CD4-positive, alpha-beta T cell treated with Interferon gamma for 1 hour (primary cell): ENCODE data around the gene ANK2.
A peak's percentile ranks its signal among the peaks of the same experiment; 100 is the strongest.

ENCODE experiments used
- DNase-seq: peaks from one replicate; pipeline ENCODE4 v3.0.0-alpha.2; 2020

Gene ANK2

DNA sequence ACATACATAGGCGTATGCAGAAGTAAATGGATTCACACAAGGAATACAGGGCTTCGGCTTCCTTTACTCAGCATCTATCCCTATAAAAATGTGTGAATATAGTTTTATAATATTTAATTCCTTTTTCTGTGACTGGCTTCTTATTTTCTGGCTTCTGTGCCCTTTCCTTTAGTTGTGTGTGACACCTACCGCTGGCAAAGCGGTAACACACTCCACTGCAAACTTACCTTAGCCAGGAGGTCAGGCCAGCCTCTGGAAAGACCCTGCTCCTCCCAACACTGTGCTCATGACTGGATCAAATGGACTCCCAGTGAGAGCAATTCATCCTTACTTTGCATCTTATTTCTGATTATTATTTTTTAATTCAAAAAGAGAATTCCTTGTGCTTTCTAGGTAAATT is 244.2 kb downstream of the ANK2 start:
- DNase-seq = no peak

DNA sequence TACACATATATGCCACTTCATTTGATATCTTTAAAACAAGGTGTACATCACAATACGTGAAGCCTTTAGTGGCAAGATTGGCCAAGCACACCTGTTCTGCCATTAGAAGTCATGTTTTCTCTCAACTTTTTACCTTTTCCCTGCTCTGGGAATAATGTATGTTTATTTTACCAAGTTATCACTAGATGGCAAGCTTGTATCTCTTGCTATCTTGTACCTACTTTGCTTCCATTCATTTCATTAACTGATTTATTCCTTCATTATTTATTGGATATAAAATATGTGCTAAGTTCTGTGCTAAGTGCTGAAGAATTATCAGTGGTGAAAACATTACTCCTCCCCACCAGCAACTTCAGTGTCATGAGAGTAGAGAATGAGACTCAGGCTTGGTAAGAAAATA is 245.5 kb downstream of the ANK2 start:
- DNase-seq = no peak

DNA sequence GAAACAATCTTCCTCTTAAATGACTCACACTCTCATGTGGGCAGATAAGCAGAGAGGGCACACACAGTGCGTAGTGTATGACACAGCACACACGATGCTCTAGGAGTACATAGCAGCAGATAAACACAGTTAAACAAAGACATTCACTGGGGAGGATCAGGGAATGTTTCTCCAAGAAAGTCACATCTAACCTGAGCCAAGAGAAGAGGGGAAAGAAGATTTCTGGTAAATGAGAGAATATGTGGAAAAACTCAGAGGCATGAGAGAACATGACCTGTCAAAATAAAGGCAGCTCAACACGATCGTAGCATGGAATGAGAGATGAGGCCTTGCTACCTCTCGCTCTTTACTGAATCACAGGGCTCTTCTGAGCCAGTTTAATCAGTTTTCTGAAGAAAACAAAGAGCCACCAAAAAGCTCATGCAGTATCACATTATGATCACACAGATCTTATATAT is 251.0 kb downstream of the ANK2 start:
- DNase-seq = no peak

DNA sequence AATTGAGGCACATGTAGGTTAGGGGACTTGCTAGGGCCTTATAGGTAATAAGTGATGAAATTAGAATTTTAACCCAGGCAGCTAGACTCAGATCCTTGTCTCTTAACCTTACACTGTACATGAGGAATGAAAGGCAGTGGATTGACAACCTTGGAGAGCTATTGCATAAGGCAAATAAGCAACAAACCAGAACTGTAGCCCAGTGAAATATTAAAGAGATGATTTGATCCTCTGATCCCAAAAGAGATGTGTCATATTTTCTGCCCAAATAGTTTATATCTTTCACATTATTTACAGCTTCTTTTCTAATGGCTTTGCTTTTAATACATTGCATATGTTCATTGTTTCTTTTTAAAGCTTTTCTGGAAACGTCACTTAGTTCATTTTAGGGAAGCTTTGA is 252.6 kb downstream of the ANK2 start:
- DNase-seq = no peak

DNA sequence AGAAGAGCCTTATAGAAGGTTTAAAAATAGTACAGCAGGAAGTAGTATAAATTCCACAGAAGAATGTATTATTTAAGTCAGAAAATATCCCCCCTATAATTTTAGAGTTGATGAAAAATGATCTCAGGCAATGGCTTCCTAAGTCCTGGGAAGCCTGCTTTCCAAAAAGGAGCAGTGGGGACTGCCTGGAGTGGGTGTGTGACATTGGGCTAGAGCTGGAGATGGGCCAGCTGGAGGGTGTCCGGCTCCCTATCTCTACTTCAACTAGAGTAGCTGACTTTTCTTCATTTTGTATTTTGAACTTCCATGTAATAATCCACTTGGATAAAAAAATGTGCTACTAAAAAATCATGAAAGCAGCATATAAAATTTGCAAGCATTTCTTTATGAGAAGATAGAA is 253.9 kb downstream of the ANK2 start:
- no peak for DNase-seq

DNA sequence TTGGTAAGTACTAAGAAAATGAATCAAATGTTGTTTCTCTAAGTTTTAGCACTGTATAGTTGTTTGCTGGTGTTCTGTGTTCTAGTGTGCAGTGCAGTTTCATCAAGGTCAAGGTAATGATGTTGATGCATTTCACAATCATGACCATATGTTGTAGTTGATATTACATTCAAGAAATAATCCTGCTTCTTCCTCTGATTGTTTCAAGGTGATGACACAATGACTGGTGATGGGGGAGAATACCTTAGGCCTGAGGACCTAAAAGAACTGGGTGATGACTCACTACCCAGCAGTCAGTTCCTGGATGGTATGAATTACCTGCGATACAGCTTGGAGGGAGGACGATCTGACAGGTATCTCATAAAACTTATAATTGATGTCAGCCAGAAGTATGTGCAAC is 261.6 kb downstream of the ANK2 start:
- DNase-seq = no peak

DNA sequence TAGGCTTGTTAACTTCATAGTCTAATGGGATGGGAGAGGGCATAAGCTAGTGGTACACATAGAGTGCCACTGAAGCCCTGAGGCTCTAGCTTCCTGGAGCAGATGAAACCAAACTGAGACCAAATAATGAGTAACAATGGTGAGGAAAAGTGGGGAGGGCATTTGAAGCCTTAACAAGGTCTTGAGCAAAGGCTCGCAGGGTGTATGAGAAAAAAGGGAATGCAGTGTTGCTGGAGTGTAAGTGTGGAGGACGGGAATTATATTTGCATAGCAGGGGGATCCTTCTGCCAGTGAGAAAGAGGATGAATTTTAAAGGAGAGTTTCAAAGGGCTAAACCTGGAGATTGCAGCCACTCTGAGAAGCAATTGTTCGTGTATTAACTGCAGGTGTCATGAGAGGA is 263.1 kb downstream of the ANK2 start:
- DNase-seq = no peak

DNA sequence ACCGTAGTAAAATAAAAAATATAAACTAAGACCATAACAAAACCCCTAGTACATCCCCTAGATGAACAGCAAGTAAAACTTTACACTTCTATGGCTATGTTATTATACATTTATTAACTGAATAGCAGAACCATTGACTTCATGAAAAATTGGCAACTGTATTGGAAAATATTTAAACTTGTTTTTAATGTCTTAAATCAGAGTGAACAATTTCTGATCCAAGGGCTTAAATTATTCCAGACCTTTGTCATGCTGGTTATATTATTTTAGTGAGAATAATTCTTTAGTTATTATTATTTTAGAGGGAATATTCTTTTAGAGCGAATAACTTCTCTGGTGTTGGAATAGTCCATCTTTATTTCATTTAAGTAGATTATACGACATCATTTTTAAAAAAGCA is 265.0 kb downstream of the ANK2 start:
- DNase-seq = no peak

DNA sequence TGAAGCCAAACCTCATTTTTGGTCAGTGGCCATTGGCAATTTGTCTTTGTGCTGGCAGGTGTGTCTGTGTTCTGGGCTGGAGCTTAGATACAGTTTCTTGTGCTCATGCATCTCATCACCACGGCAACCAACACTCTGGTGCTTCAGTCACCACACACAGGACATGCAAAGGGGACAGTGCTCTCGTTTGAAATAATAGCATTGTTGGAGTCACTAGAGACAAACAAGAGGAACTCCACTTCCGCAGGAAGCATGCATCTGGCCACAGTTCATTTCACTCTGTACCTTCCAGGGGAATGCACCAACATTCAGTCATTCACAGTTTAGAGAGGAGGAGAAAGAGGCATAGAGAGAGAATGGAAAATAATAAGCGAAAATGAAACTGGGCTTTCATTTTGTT is 267.4 kb downstream of the ANK2 start:
- DNase-seq = peak; percentile 3

DNA sequence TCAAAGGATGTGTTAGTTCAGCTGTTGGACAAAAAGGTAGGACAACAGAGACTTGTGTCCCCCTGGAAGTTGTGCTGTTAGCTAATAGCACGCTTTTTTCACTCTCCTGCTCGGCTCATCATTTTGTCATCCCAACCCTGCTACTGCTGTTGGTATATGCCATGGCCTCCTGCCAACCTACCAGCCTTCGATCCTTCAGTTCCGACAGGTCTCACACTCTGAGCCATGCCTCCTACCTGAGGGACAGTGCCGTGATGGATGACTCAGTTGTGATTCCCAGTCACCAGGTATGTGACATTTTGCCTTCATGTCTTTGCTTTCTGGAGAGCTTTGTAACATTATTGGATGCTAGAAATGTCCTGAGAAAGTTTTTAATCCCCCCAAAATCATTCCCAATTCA is 268.1 kb downstream of the ANK2 start:
- DNase-seq = no peak

DNA sequence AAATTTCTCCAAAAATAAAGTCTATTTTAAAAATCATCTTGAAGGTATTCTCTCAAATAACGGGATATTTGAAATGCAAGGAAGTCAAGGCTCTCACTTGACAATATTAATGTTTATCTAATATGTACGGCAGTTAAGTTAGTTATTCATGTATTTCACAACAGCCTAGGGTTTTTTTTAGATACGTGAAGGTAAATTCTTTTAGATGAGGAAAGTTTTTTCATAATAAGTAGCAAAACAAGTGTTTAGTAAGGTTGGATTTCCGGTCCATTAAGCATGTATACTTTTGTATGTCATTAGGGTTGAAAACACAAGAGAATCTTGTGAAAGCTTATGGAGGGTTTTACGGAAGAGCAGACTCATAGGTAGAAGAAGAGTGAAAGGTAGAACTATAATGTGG is 273.3 kb downstream of the ANK2 start:
- DNase-seq = no peak

DNA sequence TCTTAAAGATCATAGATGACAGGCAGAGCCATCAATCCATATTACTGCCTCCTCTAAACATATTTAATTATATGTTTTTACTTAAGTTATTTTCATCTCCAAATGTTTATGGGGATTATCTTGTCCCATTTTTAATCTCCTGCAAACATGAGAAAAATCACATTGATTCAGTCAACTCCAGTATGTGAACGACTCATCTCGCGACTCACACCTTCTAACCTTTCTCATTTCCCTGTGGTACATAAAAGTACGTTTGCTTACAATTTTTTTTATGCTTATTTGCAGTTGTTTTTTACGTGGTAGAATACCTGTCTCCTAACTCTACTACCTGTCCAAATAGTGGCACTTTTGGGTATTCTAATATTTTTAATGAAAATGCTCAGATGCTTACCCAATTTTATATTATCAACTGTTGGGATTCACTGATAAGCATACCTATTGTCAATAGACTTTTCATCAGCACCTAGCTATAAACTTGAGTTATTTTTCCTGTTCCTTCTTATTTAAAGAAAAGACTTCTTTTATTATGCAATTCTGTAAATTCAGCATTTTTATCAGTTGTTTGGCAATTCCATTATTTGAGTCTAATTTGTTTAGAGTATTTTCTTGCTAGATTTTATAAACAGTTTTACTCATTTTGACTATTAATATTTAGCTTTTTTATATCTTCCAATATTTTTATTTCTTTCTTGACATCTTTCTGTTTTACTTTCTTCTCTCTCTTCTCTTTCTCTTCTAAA is 276.6 kb downstream of the ANK2 start:
- no peak for DNase-seq

DNA sequence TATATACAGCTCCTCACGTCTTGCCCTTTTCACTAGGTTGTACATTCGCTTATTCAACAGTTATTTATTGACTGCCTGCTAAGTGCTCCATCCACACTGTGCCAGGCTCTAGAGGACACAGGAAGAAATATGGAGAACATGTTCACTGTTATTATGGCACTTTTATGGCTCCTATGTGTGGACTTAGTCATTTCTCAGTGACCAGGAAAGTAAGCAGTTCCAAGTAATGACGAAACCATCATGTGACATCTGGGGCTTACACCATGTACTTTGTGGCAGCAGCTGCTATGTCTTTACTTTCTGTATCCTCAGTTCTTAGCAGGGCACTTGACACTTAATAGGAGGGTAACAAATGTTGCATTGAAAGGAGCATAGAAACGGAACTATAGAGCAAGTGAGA is 278.0 kb downstream of the ANK2 start:
- no peak for DNase-seq

DNA sequence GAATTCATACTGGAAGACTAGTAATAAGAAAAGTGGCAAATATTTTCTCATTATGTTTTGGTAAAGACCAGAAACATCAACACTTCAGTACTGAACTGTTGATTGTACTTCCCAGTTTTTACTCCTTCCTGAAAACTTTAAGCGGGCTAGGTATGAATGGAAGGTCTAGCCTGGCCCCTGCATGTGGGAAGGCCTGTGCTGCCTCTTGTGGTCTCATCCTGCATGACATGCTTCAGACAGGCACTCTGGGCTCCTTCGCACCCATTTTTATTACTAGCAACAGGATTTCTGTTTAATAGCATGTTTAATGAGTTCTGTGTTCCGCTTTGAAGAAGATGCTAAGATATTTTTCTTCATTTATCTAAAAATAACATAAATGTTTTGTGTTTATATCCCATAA is 279.1 kb downstream of the ANK2 start:
- DNase-seq = no peak

DNA sequence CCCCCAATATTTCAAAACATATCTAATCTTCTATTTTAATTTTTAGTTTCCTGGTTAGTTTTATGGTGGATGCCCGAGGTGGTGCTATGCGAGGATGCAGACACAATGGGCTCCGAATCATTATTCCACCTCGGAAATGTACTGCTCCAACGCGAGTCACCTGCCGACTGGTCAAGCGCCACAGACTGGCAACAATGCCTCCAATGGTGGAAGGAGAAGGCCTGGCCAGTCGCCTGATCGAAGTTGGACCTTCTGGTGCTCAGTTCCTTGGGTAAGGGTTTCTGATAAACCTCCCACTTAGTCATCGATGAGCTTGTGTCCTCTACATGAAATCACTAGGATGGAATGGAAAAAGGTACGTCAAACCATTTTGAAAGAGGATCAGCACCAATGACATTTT is 280.7 kb downstream of the ANK2 start:
- no peak for DNase-seq

DNA sequence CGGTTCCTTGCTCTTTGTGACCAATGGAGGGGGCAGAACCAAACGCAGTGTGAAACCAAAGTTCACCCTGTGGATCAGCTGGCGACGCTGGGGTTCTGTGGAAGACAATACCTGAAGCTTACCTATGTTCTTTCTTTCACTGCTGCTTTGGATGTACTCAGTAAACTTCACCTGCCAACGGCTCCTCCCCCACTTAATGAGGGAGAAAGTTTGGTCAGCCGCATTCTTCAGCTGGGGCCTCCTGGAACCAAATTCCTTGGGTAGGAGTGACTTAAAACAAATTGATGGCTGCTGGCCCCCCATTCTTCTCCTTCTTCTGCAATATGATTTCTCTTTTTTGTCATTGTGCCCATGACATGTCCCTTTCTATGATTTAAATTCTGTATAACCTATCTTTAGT is 282.4 kb downstream of the ANK2 start:
- DNase-seq = no peak

DNA sequence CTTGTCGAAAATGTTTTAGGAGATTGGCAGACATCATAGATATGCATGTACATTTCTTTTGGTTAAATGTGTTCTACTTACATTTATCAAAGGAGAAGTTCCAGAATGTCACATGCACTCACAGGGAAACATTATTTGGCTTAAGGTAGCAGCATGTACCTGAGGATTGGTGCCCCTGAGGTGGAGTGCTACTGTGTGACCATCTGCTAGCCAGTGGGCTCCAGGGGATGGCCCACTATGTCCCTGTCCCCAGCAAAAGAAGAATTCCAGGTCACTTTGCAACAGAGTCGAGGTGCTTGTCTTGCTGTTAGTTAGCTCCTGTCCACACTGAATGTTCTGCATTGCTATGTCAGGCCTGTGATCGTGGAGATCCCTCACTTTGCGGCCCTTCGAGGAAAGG is 283.2 kb downstream of the ANK2 start:
- no peak for DNase-seq

DNA sequence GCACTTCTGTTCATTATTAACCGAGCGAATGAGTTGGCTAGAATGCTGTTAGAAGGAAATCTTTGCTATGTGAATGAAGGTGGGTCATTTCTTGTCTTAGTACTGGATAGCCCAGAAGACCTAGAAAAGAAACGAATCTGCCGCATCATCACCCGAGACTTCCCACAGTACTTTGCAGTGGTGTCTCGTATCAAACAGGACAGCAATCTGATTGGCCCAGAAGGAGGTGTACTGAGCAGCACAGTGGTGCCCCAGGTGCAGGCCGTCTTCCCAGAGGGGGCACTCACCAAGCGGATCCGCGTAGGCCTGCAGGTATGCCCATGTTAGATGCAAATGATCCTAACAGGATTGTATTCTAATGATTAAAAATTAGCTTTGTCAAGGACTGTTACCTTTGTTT is 286.3 kb downstream of the ANK2 start:
- no peak for DNase-seq

DNA sequence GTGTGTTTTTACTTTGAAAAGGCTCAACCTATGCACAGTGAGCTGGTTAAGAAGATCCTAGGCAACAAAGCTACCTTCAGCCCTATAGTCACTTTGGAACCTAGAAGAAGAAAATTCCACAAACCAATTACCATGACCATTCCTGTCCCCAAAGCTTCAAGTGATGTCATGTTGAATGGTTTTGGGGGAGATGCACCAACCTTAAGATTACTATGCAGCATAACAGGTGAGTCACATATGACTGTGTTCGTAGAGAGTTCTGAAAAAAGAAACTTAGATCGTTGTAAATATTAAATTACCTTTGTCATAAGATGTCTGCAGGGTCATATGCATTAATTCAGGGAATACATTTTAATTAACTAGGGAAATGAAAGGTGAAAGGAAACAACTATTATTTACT is 287.1 kb downstream of the ANK2 start:
- DNase-seq = no peak

DNA sequence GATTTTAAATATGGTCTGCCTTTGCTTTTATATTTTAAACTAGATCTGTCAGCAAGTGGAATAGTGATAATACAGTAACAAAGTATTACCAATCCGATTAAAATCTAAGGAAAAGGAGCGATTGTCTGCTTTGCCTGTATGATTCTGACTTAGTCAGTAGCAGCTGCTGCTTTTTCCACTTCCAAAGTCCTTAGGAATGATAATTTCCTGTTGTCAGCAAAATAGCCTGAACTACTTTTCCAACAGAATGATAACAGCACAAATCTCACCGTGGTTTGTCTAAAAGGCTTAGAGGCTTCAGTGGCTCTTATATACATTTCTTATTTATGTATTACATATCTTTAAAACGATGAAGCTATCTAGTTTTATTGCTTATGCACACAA is 290.0 kb downstream of the ANK2 start:
- DNase-seq = no peak

DNA sequence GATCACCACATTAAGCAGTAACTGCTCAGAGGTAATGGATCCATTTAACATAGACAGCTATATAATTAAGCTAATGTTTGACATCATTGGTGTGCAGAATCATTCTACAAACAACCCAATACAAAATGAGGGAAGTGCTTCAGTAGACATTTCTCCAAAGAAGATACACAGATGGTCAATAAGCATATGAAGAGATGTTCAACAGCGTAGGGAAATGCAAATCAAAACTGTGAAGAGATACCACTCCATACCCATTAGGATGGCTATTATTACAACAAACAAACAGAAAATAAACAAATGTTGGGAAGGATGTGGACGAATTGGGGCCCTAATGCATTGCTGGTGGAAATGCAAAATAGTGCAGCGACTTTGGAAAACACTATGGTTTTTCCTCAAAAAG is 294.6 kb downstream of the ANK2 start:
- no peak for DNase-seq

DNA sequence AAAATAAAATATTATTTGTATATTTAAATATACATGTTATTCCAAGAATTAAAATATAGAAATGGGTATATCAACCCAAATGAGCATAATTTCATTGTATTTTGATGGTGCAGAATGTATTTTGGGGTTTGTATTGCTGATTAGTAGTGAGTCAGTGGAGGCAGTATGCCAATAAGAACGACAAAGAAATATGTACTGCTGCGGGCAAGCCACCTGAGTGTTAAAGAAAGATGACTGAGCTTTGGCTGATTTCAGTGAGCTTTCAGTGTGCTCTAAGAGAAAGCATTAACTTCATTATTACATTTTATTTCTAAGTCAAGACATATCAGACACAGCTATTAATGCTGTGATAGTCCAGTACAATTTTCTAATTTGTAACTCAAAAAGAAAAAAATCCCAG is 297.8 kb downstream of the ANK2 start:
- no peak for DNase-seq

DNA sequence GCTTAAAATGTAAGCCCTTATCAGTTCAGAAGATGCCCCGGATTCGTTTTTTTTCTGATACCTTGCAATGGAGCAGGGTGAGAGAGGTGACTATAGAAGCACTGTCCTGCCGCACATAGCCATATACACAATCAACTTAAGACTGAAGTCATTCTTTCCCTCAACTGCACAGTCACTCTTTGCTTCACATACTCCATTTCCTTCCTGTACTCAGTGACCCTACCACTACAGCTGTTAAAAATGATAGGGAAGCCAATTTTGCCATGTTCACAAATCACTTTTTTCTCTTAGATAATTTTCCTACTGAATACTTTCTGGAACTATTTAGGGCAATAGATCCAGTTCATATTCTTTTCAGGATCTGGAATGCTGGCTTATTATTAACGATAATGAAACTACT is 300.0 kb downstream of the ANK2 start:
- DNase-seq = no peak

DNA sequence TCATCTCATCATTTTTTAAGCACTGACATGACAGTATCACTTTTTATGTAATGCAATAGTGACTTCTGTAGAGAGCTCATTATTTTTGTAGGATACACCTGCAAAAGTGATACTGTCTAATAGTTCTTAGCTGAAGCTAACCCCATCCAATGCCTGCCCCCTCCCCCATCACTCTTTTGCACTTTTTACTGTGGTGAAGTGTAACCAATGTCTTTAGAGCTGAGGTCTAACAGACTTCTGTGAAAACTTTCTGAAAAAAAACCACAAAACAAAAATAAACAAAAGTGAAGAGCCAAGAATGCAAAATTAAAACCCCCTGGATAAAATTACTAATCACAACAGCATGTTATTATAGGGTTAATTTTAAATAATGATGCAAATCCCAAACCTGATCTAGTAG is 301.1 kb downstream of the ANK2 start:
- no peak for DNase-seq

DNA sequence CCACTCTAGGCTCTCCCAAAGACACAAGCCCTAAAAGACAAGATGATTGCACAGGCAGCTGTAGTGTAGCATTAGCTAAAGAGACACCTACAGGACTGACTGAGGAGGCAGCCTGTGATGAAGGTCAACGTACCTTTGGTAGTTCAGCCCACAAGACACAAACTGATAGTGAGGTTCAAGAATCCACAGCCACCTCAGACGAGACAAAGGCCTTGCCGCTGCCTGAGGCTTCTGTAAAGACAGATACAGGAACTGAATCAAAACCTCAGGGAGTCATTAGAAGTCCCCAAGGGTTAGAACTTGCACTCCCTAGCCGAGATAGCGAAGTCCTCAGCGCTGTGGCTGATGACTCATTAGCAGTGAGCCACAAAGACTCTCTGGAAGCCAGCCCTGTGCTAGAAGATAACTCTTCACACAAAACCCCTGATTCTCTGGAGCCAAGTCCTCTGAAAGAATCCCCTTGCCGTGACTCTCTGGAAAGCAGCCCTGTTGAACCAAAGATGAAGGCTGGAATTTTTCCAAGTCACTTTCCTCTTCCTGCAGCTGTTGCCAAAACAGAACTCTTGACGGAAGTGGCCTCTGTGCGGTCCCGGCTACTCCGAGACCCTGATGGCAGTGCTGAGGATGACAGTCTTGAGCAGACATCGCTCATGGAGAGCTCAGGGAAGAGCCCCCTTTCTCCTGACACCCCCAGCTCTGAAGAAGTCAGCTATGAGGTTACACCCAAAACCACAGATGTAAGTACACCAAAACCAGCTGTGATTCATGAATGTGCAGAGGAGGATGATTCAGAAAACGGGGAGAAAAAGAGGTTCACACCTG is 306.3 kb downstream of the ANK2 start:
- peak; percentile 38 for DNase-seq
